Lung (tissue), 12 donors: Measurements from ENCODE around the gene DTWD1. TPM values are rescaled to one million over a fixed set of nuclear protein-coding genes. Genes with fewer than 3 reads are reported as not detected.

ENCODE experiments used
- ATAC-seq: fragments of 200-7000 bp; cut with Tn5 transposase; one replicate; pipeline ENCODE4 v1.9.1; 2020; ENCODE audit warnings: moderate number of reproducible peaks; ENCODE audit not compliant: insufficient read depth, low FRiP score
- DNase-seq, 3 donors: peaks; one replicate each; pipeline ENCODE4 v3.0.0-alpha.2; 2013 to 2017
- H3K27ac ChIP-seq, 2 donors: one replicate each; pipeline ENCODE4 v1.5.1; 2013; ENCODE audit warnings: mild to moderate bottlenecking in 2 of 2, moderate library complexity in 2 of 2, control low read depth in 1 of 2, inconsistent platforms in 1 of 2, low read depth in 1 of 2, low read length in 1 of 2
- H3K27me3 ChIP-seq, 3 donors: one replicate each; pipeline ENCODE4 v1.5.1; 2013; ENCODE audit warnings: low read length in 2 of 3; ENCODE audit not compliant: control insufficient read depth in 3 of 3, insufficient read depth in 3 of 3
- H3K36me3 ChIP-seq, 4 donors: one replicate each; pipeline ENCODE4 v1.5.1; 2013; ENCODE audit warnings: low read length in 4 of 4, mild to moderate bottlenecking in 1 of 4, moderate library complexity in 1 of 4; ENCODE audit not compliant: control insufficient read depth in 4 of 4, insufficient read depth in 4 of 4
- H3K4me1 ChIP-seq, 5 donors: one replicate each; pipeline ENCODE4 v1.5.1; 2013; ENCODE audit warnings: low read length in 5 of 5, mild to moderate bottlenecking in 2 of 5, moderate library complexity in 1 of 5; ENCODE audit not compliant: control insufficient read depth in 5 of 5, insufficient read depth in 5 of 5
- H3K4me3 ChIP-seq: one replicate; pipeline ENCODE4 v1.5.1; 2013; ENCODE audit warnings: mild to moderate bottlenecking, control low read depth, moderate library complexity
- H3K9ac ChIP-seq, 2 donors: one replicate each; pipeline ENCODE4 v1.5.1; 2013; ENCODE audit warnings: low read length in 2 of 2, control low read depth in 1 of 2; ENCODE audit not compliant: insufficient read depth in 1 of 2
- H3K9me3 ChIP-seq, 4 donors: one replicate each; pipeline ENCODE4 v1.5.1; 2013; ENCODE audit warnings: low read length in 3 of 4, mild to moderate bottlenecking in 1 of 4, moderate library complexity in 1 of 4; ENCODE audit not compliant: control insufficient read depth in 4 of 4, insufficient read depth in 3 of 4
- CTCF ChIP-seq: IDR thresholded peaks from 2 replicates; pipeline ENCODE4 v1.5.1; 2012; ENCODE audit warnings: mild to moderate bottlenecking; ENCODE audit errors: control extremely low read depth, extremely low read depth
- WGBS, 2 donors: extraction: QIAGEN DNeasy Blood & Tissue Kit; methylation state at CpG; one replicate each; pipeline ENCODE4 v1.1.7; 2013; 5-methylcytosine and 5-hydroxymethylcytosine counted together
- polyA plus RNA-seq, 2 donors: library from polyadenylated mRNA; stranded (reverse); fragments of 200-250 nt; gene quantifications; one replicate each; pipeline ENCODE4 v1.2.1, GENCODE V29; 2013
- total RNA-seq, 2 donors: library from RNA; depleted of rRNA in 1 of 2; stranded (reverse); fragments of >200 nt in 1 of 2; gene quantifications; one replicate each; pipeline ENCODE4 v1.2.1, GENCODE V29; 2014 to 2021
- donor health status: control.
- donor health status: control.
- donor health status: Bipolar disorder and iron deficiency.
- donor health status: healthy.
- donor health status: DM: yes; HTN: yes; CAD: no.

Gene DTWD1
- total and polyA plus RNA-seq, 4 donors, result 14.2 to 44.1 (median 21.6) TPM

DNA sequence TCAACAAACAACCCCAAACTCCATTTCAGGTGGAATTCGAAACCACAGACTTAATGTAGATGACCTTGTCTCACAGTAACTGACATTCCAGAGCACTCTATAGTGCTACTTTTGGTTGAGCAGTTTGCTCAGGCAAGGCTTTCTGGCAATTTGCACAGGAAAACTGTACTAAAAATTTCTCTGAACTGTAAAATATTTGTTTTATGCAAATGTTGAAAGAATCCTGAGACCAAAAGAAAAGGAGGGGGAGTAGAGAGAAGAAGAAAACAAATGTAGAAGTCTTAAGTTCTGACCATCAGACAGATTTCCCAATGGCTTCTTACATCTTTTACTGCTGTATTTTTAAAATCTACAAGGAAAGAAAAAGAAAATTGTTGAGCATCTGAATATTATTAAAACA lies 53.5 kb downstream of the DTWD1 start:
- no peak for TF ChIP-seq CTCF
- no peak overlapping the region for H3K9ac ChIP-seq
- ATAC-seq, result no peak
- no peak for DNase-seq
- H3K36me3 ChIP-seq, result no peaks in the 10 kb centered on the region
- no peaks in the 10 kb centered on the region for H3K4me1 ChIP-seq
- 71 to 81% methylated on average over 1 of the region's 1 CpG for WGBS, 2 donors
- H3K4me3 ChIP-seq, result no peak overlapping the region
- no peaks in the 10 kb centered on the region for H3K27me3 ChIP-seq
- no peak overlapping the region for H3K27ac ChIP-seq
- H3K9me3 ChIP-seq, result no peaks in the 10 kb centered on the region

DNA sequence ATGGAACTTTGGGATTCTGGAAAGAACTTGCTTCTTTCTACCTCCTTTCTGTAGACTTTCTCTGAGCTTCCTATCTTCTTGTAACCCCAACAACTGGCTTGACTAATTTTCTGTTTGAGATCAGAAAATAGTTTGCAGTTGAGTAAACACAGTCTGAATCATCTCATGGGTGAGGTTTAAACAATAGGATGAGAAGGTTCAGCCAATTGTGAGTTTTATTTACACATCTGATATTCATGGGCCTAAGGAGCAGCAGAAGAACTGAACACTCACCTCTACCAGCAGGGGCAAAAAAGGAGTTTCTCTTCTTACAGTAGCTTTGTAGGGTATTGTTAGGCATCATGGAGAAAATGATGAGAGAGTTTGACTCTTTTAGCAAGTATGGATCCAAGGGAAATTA lies 54.2 kb downstream of the DTWD1 start:
- Histone ChIP-seq H3K4me3 (no peak overlapping the region), H3K27me3 (no peaks in the 10 kb centered on the region), H3K4me1 (no peaks in the 10 kb centered on the region), H3K9me3 (no peaks in the 10 kb centered on the region), H3K27ac (no peak overlapping the region), H3K9ac (no peak overlapping the region), H3K36me3 (no peaks in the 10 kb centered on the region)
- ATAC-seq, result no peak
- TF ChIP-seq CTCF, result no peak
- no peak for DNase-seq

GRCh38 chr15:49678655-49679054 lies 57.8 kb downstream of the DTWD1 start:
- TF ChIP-seq CTCF, result no peak
- Histone ChIP-seq H3K9ac (no peak overlapping the region), H3K27ac (no peak overlapping the region), H3K36me3 (no peaks in the 10 kb centered on the region), H3K9me3 (no peaks in the 10 kb centered on the region), H3K4me1 (no peaks in the 10 kb centered on the region), H3K27me3 (no peaks in the 10 kb centered on the region), H3K4me3 (no peak overlapping the region)
- 78 to 89% methylated on average over 4 of the region's 4 CpGs for WGBS, 2 donors
- ATAC-seq, result no peak
- no peak for DNase-seq

- no peaks in the 10 kb centered on the region for H3K27me3 ChIP-seq
- H3K4me1 ChIP-seq, result no peaks in the 10 kb centered on the region
- H3K4me3 ChIP-seq, result no peak overlapping the region
- H3K36me3 ChIP-seq, result no peaks in the 10 kb centered on the region
- TF ChIP-seq CTCF, result no peak
- no peak for ATAC-seq
- no peaks in the 10 kb centered on the region for H3K9me3 ChIP-seq
- H3K9ac ChIP-seq, result no peak overlapping the region
- no peak for DNase-seq
- WGBS, 2 donors, result 61 to 81% methylated on average over 1 of the region's 1 CpG
- no peak overlapping the region for H3K27ac ChIP-seq
Measured at GRCh38 chr15:49686599-49686998, 65.8 kb downstream of the DTWD1 start.
